GM23338 (cell line): Measurements from ENCODE around the gene SRSF7. TPM values are rescaled to one million over a fixed set of nuclear protein-coding genes. Genes with fewer than 3 reads are reported as not detected.

Experiments
- ATAC-seq: fragments of 200-7000 bp; cut with Tn5 transposase; 3 replicates; pipeline ENCODE4 v1.9.1; 2020
- DNase-seq: peaks from one replicate; pipeline ENCODE4 v3.0.0-alpha.2; 2015; ENCODE audit warnings: low spot score
- H2AFZ ChIP-seq: fragments of 200-600 bp; sonication (generic); 2 replicates; pipeline ENCODE4 v1.8.0; 2016; ENCODE audit warnings: antibody characterized with exemption, mild to moderate bottlenecking, moderate library complexity
- H3F3A ChIP-seq: fragments of 200-600 bp; sonication (generic); replicated peaks from 2 replicates; pipeline ENCODE4 v1.8.0; 2017; ENCODE audit warnings: antibody characterized with exemption, mixed run types, low read depth
- H3K27ac ChIP-seq: fragments of 200-600 bp; sonication (generic); 2 replicates; pipeline ENCODE4 v1.6.1; 2016; ENCODE audit warnings: low read depth
- H3K27me3 ChIP-seq: fragments of 200-600 bp; sonication (generic); 2 replicates; pipeline ENCODE4 v1.8.0; 2016; ENCODE audit warnings: mild to moderate bottlenecking, mixed run types, moderate library complexity; ENCODE audit not compliant: insufficient read depth
- H3K36me3 ChIP-seq: fragments of 200-600 bp; sonication (generic); 2 replicates; pipeline ENCODE4 v1.8.0; 2016; ENCODE audit warnings: mild to moderate bottlenecking; ENCODE audit not compliant: insufficient read depth
- H3K4me1 ChIP-seq: fragments of 200-600 bp; sonication (generic); 2 replicates; pipeline ENCODE4 v1.8.0; 2016; ENCODE audit warnings: mild to moderate bottlenecking, moderate library complexity; ENCODE audit not compliant: insufficient read depth
- H3K4me2 ChIP-seq: fragments of 200-600 bp; sonication (generic); 2 replicates; pipeline ENCODE4 v1.7.1; 2017; ENCODE audit warnings: mixed run types
- H3K4me3 ChIP-seq: fragments of 200-600 bp; sonication (generic); 2 replicates; pipeline ENCODE4 v1.6.1; 2016; ENCODE audit warnings: mixed run types
- H3K79me2 ChIP-seq: fragments of 200-600 bp; sonication (generic); replicated peaks from 2 replicates; pipeline ENCODE4 v1.8.0; 2017; ENCODE audit warnings: mild to moderate bottlenecking; ENCODE audit not compliant: insufficient read depth
- H3K9me2 ChIP-seq: fragments of 200-600 bp; sonication (generic); 2 replicates; pipeline ENCODE4 v1.8.0; 2017; ENCODE audit not compliant: insufficient read depth
- H4K20me1 ChIP-seq: fragments of 200-600 bp; sonication (generic); replicated peaks from 2 replicates; pipeline ENCODE4 v1.8.0; 2017; ENCODE audit warnings: mild to moderate bottlenecking; ENCODE audit not compliant: insufficient read depth
- H3K27ac Mint-ChIP-seq: 2 replicates; pipeline ENCODE4 v1.8.0; 2020; ENCODE audit warnings: inconsistent platforms, mild to moderate bottlenecking, moderate library complexity, mixed read lengths
- H3K27me3 Mint-ChIP-seq: 3 replicates; pipeline ENCODE4 v1.8.0; 2022; ENCODE audit warnings: low read depth, mild to moderate bottlenecking, moderate library complexity, mixed read lengths, inconsistent platforms; ENCODE audit not compliant: insufficient read depth, poor library complexity
- H3K36me3 Mint-ChIP-seq: 3 replicates; pipeline ENCODE4 v1.8.0; 2021; ENCODE audit warnings: low read depth, mild to moderate bottlenecking, inconsistent platforms, moderate library complexity, mixed read lengths
- H3K4me1 Mint-ChIP-seq: 3 replicates; pipeline ENCODE4 v1.8.0; 2020; ENCODE audit warnings: mild to moderate bottlenecking, inconsistent platforms, mixed read lengths
- H3K4me3 Mint-ChIP-seq: 3 replicates; pipeline ENCODE4 v1.8.0; 2021; ENCODE audit warnings: moderate library complexity, mild to moderate bottlenecking, inconsistent platforms, mixed read lengths
- H3K9me3 Mint-ChIP-seq: 3 replicates; pipeline ENCODE4 v1.8.0; 2020; ENCODE audit warnings: moderate library complexity, mild to moderate bottlenecking, inconsistent platforms, mixed read lengths
- CREB1 ChIP-seq: fragments of 250-450 bp; sonication (Bioruptor Pico); IDR thresholded peaks from 2 replicates; pipeline ENCODE4 v1.5.0; 2020; ENCODE audit warnings: low read depth, mild to moderate bottlenecking, moderate library complexity
- EZH2 ChIP-seq: fragments of 200-600 bp; sonication (generic); IDR thresholded peaks from one replicate; pipeline ENCODE4 v1.8.0; 2017; ENCODE audit warnings: antibody characterized with exemption, mild to moderate bottlenecking, low read depth; ENCODE audit not compliant: unreplicated experiment
- EZH2phosphoT487 ChIP-seq: fragments of 200-600 bp; sonication (generic); IDR thresholded peaks from one replicate; pipeline ENCODE4 v1.8.1; 2018; ENCODE audit warnings: antibody characterized with exemption; ENCODE audit not compliant: unreplicated experiment
- NANOG ChIP-seq: IDR thresholded peaks from 2 replicates; pipeline ENCODE4 v1.6.1; 2016; ENCODE audit warnings: antibody characterized with exemption, borderline replicate concordance
- POLR2AphosphoS5 ChIP-seq: IDR thresholded peaks from 2 replicates; pipeline ENCODE4 v1.6.1; 2016; ENCODE audit warnings: antibody characterized with exemption, low read depth
- STAT1 ChIP-seq: IDR thresholded peaks from one replicate; pipeline ENCODE4 v1.6.1; 2016; ENCODE audit warnings: antibody characterized with exemption; ENCODE audit not compliant: unreplicated experiment
- ZNF114 ChIP-seq: fragments of 250-450 bp; sonication (Bioruptor Pico); IDR thresholded peaks from 2 replicates; pipeline ENCODE4 v1.5.0; 2020; ENCODE audit warnings: mild to moderate bottlenecking, moderate library complexity
- ZNF331 ChIP-seq: fragments of 250-450 bp; sonication (Bioruptor Pico); IDR thresholded peaks from 2 replicates; pipeline ENCODE4 v1.5.0; 2020; ENCODE audit warnings: low read depth, mild to moderate bottlenecking, moderate library complexity
- polyA plus RNA-seq: library from polyadenylated mRNA; unstranded; fragments of >200 nt; fragmentation: Nextera tagmentation; extraction: Ambion mirVana; gene quantifications from 2 replicates; pipeline ENCODE4 v1.2.1, GENCODE V29; 2016
- total RNA-seq: library from RNA; depleted of rRNA; stranded (reverse); fragments of >200 nt; shearing (Covaris generic); gene quantifications from 2 replicates; pipeline ENCODE4 v1.2.3, GENCODE V29; 2014
- TF ChIP-seq, protein P1 (sequence below): IDR thresholded peaks from one replicate; pipeline ENCODE4 v1.6.1; 2018; ENCODE audit warnings: antibody characterized with exemption; ENCODE audit not compliant: unreplicated experiment
- TF ChIP-seq, protein P2 (sequence below), 2 experiments: fragments of 200-600 bp in 1 of 2; sonication (generic) in 1 of 2; conservative IDR thresholded peaks; 2 replicates each; pipeline versions ENCODE4 v1.5.1 to v1.6.1; 2016 to 2017; ENCODE audit warnings: antibody characterized with exemption in 2 of 2, low read depth in 2 of 2, mild to moderate bottlenecking in 2 of 2, moderate library complexity in 1 of 2
- TF ChIP-seq, protein P3 (sequence below): fragments of 250-450 bp; sonication (Bioruptor Pico); IDR thresholded peaks from 2 replicates; pipeline ENCODE4 v1.5.0; 2020; ENCODE audit warnings: mild to moderate bottlenecking, moderate library complexity

Gene SRSF7
- total and polyA plus RNA-seq, 2 experiments from 2014 or later, result 251 to 572 TPM

DNA sequence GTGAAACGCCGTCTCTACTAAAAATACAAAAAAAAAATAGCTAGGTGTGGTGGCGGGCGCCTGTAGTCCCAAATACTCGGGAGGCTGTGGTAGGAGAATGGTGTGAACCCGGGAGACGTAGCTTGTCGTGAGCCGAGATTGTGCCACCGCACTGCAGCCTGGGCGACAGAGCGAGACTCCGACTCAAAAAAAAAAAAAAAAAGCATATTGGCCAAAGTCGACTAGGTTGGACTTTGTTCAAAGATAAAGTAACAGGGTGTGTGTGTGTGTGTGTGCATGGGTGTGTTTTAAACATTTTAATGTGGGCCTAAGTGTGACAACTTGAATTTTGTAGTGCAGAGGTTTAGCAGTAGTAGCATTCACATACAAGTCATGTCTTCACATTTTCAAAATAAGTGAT, 38.5 kb upstream of the SRSF7 start:
- no peak overlapping the region for H3K4me3 Mint-ChIP-seq
- Histone ChIP-seq H3K4me3 (no peak overlapping the region), H3K9me2 (no peaks in the 10 kb centered on the region), H4K20me1 (no peaks in the 10 kb centered on the region), H2AFZ (no peak overlapping the region), H3K27ac (no peak overlapping the region), H3K36me3 (no peaks in the 10 kb centered on the region), H3K4me2 (no peak overlapping the region), H3K79me2 (no peaks in the 10 kb centered on the region), H3F3A (no peaks in the 10 kb centered on the region), H3K4me1 (no peaks in the 10 kb centered on the region), H3K27me3 (no peaks in the 10 kb centered on the region)
- DNase-seq (no peak), ATAC-seq (no peak)
- no peak for TF ChIP-seq NANOG
- TF ChIP-seq, protein P1, sequence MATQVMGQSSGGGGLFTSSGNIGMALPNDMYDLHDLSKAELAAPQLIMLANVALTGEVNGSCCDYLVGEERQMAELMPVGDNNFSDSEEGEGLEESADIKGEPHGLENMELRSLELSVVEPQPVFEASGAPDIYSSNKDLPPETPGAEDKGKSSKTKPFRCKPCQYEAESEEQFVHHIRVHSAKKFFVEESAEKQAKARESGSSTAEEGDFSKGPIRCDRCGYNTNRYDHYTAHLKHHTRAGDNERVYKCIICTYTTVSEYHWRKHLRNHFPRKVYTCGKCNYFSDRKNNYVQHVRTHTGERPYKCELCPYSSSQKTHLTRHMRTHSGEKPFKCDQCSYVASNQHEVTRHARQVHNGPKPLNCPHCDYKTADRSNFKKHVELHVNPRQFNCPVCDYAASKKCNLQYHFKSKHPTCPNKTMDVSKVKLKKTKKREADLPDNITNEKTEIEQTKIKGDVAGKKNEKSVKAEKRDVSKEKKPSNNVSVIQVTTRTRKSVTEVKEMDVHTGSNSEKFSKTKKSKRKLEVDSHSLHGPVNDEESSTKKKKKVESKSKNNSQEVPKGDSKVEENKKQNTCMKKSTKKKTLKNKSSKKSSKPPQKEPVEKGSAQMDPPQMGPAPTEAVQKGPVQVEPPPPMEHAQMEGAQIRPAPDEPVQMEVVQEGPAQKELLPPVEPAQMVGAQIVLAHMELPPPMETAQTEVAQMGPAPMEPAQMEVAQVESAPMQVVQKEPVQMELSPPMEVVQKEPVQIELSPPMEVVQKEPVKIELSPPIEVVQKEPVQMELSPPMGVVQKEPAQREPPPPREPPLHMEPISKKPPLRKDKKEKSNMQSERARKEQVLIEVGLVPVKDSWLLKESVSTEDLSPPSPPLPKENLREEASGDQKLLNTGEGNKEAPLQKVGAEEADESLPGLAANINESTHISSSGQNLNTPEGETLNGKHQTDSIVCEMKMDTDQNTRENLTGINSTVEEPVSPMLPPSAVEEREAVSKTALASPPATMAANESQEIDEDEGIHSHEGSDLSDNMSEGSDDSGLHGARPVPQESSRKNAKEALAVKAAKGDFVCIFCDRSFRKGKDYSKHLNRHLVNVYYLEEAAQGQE, result no peak
- TF ChIP-seq STAT1, result no peak
- no peak overlapping the region for H3K27ac Mint-ChIP-seq
- no peaks in the 10 kb centered on the region for H3K4me1 Mint-ChIP-seq
- H3K9me3 Mint-ChIP-seq, result no peaks in the 10 kb centered on the region
- no peaks in the 10 kb centered on the region for H3K36me3 Mint-ChIP-seq
- peaks cover 2% of the 10 kb centered on the region for H3K27me3 Mint-ChIP-seq

DNA sequence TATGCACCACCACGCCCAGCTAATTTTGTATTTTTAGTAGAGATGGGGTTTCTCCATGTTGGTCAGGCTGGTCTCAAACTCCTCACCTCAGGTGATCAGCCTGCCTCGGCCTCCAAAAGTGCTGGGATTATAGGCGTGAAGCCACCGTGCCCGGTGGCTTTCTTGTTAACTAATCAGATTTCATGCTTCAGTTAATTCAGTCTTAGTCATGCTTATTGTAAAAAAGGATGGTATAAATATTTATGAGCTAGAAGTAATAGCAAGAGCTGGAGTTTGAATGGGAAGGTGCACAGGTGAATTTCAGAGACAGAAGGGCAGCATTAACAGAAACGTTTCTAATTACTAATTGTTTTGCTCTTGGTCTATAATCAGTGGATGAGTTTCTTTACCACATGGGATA, 37.1 kb upstream of the SRSF7 start:
- no peak overlapping the region for H3K4me3 Mint-ChIP-seq
- no peaks in the 10 kb centered on the region for H3K4me1 Mint-ChIP-seq
- no peaks in the 10 kb centered on the region for H3K36me3 ChIP-seq
- ATAC-seq (no peak), DNase-seq (no peak)
- no peaks in the 10 kb centered on the region for H3K9me2 ChIP-seq
- peaks cover 6% of the 10 kb centered on the region; the same call in 1 of the 2 replicates for H3F3A ChIP-seq
- H4K20me1 ChIP-seq, result no peaks in the 10 kb centered on the region
- no peak overlapping the region for H3K4me2 ChIP-seq
- H3K27me3 Mint-ChIP-seq, result peaks cover 2% of the 10 kb centered on the region
- H3K79me2 ChIP-seq, result no peaks in the 10 kb centered on the region
- no peak overlapping the region for H3K27ac Mint-ChIP-seq
- H3K27me3 ChIP-seq, result no peaks in the 10 kb centered on the region
- no peaks in the 10 kb centered on the region for H3K4me1 ChIP-seq
- H3K4me3 ChIP-seq, result no peak overlapping the region
- no peaks in the 10 kb centered on the region for H3K36me3 Mint-ChIP-seq
- H3K27ac ChIP-seq, result no peak overlapping the region
- H2AFZ ChIP-seq, result no peak overlapping the region
- no peaks in the 10 kb centered on the region for H3K9me3 Mint-ChIP-seq
- no peak for TF ChIP-seq EZH2phosphoT487
- TF ChIP-seq, protein P2, sequence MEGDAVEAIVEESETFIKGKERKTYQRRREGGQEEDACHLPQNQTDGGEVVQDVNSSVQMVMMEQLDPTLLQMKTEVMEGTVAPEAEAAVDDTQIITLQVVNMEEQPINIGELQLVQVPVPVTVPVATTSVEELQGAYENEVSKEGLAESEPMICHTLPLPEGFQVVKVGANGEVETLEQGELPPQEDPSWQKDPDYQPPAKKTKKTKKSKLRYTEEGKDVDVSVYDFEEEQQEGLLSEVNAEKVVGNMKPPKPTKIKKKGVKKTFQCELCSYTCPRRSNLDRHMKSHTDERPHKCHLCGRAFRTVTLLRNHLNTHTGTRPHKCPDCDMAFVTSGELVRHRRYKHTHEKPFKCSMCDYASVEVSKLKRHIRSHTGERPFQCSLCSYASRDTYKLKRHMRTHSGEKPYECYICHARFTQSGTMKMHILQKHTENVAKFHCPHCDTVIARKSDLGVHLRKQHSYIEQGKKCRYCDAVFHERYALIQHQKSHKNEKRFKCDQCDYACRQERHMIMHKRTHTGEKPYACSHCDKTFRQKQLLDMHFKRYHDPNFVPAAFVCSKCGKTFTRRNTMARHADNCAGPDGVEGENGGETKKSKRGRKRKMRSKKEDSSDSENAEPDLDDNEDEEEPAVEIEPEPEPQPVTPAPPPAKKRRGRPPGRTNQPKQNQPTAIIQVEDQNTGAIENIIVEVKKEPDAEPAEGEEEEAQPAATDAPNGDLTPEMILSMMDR (conservative IDR thresholded peaks at IDR 0.05; ENCODE audit: low read depth in 2 of 2), result no peak
- TF ChIP-seq EZH2, result no peak
- TF ChIP-seq ZNF114 (CRISPR knock-in tag), result no peak
- TF ChIP-seq ZNF331 (CRISPR knock-in tag), result no peak
- no peak for TF ChIP-seq POLR2AphosphoS5
- TF ChIP-seq, protein P3, sequence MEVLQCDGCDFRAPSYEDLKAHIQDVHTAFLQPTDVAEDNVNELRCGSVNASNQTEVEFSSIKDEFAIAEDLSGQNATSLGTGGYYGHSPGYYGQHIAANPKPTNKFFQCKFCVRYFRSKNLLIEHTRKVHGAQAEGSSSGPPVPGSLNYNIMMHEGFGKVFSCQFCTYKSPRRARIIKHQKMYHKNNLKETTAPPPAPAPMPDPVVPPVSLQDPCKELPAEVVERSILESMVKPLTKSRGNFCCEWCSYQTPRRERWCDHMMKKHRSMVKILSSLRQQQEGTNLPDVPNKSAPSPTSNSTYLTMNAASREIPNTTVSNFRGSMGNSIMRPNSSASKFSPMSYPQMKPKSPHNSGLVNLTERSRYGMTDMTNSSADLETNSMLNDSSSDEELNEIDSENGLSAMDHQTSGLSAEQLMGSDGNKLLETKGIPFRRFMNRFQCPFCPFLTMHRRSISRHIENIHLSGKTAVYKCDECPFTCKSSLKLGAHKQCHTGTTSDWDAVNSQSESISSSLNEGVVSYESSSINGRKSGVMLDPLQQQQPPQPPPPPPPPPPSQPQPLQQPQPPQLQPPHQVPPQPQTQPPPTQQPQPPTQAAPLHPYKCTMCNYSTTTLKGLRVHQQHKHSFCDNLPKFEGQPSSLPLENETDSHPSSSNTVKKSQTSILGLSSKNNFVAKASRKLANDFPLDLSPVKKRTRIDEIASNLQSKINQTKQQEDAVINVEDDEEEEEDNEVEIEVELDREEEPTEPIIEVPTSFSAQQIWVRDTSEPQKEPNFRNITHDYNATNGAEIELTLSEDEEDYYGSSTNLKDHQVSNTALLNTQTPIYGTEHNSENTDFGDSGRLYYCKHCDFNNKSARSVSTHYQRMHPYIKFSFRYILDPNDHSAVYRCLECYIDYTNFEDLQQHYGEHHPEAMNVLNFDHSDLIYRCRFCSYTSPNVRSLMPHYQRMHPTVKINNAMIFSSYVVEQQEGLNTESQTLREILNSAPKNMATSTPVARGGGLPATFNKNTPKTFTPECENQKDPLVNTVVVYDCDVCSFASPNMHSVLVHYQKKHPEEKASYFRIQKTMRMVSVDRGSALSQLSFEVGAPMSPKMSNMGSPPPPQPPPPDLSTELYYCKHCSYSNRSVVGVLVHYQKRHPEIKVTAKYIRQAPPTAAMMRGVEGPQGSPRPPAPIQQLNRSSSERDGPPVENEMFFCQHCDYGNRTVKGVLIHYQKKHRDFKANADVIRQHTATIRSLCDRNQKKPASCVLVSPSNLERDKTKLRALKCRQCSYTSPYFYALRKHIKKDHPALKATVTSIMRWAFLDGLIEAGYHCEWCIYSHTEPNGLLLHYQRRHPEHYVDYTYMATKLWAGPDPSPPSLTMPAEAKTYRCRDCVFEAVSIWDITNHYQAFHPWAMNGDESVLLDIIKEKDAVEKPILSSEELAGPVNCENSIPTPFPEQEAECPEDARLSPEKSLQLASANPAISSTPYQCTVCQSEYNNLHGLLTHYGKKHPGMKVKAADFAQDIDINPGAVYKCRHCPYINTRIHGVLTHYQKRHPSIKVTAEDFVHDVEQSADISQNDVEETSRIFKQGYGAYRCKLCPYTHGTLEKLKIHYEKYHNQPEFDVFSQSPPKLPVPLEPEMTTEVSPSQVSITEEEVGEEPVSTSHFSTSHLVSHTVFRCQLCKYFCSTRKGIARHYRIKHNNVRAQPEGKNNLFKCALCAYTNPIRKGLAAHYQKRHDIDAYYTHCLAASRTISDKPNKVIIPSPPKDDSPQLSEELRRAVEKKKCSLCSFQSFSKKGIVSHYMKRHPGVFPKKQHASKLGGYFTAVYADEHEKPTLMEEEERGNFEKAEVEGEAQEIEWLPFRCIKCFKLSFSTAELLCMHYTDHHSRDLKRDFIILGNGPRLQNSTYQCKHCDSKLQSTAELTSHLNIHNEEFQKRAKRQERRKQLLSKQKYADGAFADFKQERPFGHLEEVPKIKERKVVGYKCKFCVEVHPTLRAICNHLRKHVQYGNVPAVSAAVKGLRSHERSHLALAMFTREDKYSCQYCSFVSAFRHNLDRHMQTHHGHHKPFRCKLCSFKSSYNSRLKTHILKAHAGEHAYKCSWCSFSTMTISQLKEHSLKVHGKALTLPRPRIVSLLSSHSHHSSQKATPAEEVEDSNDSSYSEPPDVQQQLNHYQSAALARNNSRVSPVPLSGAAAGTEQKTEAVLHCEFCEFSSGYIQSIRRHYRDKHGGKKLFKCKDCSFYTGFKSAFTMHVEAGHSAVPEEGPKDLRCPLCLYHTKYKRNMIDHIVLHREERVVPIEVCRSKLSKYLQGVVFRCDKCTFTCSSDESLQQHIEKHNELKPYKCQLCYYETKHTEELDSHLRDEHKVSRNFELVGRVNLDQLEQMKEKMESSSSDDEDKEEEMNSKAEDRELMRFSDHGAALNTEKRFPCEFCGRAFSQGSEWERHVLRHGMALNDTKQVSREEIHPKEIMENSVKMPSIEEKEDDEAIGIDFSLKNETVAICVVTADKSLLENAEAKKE, result no peak
- no peak for TF ChIP-seq CREB1 (CRISPR knock-in tag)
